ENCODE measurements around the gene CLRN2.
"Not testable (repeated sequence)": the region's sequence is repeated elsewhere in the genome, so short reads cannot be mapped to it uniquely, and the experiment has no call there.

CLRN2 gene

GRCh38 chr4:17504081-17504480, 10.9 kb upstream of the CLRN2 start:
- no peak for DNase-seq (ENCODE audit: low spot score)

DNA sequence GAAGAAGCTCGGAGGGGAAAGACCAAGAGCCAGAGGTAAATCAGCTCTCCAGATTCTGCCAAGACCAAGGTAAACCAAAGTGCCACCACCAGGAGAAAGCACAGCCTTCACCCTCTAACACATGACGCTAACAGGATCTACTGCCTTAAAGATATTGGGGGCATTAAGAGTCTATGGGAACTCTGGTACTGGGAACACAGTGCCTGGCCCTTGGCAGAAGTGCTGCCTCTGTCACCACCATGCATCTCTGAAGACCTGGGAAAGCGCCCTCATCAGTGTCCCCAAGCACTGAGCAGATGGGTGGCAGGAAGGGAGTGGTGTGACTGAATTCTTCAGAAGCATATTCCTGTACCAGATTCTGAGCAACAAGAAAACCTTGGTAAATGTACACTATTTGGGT, 4.4 kb upstream of the CLRN2 start:
- no peak for DNase-seq (ENCODE audit: low spot score)

DNA sequence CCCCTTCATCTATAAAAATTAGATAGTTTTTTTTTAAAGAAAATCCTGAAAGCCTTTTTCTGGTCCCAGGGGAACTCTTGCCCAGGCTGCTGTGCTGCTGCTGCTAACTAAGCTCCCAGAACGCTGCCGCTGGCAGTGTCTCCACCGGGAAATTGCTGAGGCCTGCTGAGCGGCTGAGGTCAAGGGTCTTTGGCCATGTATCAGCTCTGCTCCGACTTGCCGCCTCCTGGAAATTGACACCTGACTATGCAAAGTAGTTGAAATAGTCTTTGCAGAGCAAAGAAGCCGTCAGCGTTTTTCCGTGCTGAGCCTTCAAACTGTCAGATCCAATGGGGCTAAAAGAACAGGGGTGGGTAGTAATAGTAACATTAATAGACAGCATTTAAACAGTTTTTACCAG, 3.9 kb upstream of the CLRN2 start:
- peak; percentile 32 for DNase-seq (ENCODE audit: low spot score)

DNA sequence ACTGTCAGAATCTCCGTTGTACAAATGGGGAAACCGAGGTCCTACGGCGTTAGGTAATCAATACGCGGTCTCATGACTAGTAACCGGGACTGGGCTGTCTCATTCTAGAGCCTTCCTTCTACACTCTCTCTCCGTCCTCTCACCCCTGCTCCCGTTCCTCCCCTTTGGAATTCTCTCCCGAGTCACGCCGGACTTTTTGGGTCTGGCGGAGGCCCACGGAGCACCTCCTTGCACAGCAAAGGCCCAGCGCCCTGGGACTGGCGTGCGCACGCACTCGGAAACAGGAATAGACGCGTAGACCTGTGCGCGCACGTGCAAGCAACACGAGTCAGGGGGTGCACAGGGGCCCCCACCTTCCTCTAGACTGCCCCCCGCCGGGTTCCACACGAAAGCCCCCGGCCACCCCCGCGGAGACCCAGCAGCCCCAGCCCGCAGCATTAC, 3.4 kb upstream of the CLRN2 start:
- peak; percentile 69 for DNase-seq (ENCODE audit: low spot score)

DNA sequence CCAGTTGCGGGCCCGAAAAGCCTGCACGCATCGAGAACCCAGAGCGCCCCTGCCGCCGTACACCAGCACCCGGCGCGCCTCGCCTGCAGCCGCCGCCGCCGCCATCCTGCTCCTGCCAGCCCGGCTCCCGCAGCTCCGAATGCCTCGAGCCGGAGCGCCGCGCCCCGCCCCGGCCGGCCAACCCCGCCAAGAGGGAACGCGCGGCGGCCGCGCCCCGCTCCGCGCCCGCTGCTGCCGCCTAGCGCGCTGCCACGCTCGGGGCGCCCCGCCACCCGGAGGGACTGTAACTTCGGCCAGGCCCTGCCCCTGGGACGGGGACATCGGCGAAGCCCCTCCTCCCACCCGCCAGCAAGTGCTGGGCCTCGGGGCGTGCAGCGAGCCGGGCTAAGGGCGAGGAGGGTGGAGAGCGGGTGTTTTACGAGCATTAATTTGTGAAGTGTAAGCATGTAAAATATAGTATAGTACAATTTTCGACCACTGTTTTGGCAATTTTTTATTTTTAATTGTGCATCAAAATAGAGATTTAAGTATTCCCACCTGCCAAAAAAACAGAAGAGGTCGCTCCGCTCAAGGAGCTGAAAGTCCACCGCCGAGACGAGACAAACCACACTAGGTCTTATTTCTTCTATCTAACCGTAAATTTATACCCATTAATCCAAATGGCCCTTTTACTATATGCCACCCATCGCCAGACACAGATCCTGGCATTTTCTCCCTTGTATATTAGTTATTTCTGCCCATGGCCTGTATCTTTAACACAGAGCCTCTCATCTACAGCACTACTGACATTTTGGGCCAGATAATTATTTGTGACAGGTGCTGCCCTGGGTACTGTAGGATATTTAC, 2.8 kb upstream of the CLRN2 start, which contains the start of gene QDPR:
TSS of gene QDPR (minus strand) at position 141 of the 846 bp plus-strand sequence. CDS start at position 105, 36 bp downstream.
- peak; percentile 92 for DNase-seq (ENCODE audit: low spot score)

- no peak for DNase-seq (ENCODE audit: low spot score)
Measured at GRCh38 chr4:17512973-17513665, 1.8 kb upstream of the CLRN2 start.

- DNase-seq (ENCODE audit: low spot score), result no peak
Measured at GRCh38 chr4:17515445-17516407, 761 bp downstream of the CLRN2 start.

GRCh38 chr4:17516980-17517379, 2.0 kb downstream of the CLRN2 start:
- no peak for DNase-seq (ENCODE audit: low spot score)

DNA sequence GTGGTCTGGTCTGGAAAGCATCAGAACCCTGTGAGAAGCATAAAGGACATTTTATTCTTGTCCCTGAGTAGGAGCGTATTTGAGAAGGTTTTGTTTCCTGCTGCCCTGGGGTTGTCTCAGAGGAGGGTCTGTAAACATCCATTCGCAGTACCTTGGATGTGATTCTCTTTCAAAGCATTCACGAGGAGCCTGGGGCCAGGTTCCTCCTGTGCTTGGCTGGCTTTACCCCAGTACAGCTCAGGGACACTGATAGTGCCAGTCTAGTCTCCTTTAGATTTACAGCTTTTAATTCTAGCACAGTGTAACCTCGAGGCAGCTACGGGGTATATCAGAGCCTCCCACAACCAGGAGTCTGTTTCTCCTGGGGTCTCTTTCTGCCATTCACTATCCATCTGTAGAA, 2.7 kb downstream of the CLRN2 start:
- no peak for DNase-seq (ENCODE audit: low spot score)

DNA sequence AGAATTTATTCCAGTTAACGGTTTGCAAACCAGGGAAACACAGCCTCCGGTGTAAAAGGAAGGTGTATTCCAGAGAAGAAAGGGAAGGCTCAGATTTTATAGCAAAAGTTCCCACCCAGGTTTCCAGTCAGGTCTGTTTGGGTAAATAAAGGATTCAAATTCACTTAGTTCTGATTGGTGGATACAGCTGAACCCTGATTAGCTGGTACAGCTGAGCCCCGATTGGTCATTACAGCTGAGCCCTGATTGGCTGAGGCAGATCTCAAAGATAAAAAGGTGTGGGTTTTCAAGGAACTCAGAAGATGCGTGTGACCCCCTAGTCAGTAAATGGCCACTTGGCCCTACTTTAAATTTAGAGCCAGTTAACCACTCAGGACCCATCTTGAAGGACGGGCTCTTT, 6.6 kb downstream of the CLRN2 start:
- no peak for DNase-seq (ENCODE audit: low spot score)

- DNase-seq (ENCODE audit: low spot score), result no peak
Measured at GRCh38 chr4:17523662-17524061, 8.7 kb downstream of the CLRN2 start.

- DNase-seq (ENCODE audit: low spot score), result no peak
Measured at GRCh38 chr4:17526695-17527477, 11.9 kb downstream of the CLRN2 start.

GRCh38 chr4:17528551-17529165, 13.7 kb downstream of the CLRN2 start:
- no peak for DNase-seq (ENCODE audit: low spot score)

GRCh38 chr4:17531538-17532285, 16.7 kb downstream of the CLRN2 start:
- no peak for DNase-seq (ENCODE audit: low spot score)

GRCh38 chr4:17534705-17535104, 19.7 kb downstream of the CLRN2 start:
- no peak for DNase-seq (ENCODE audit: low spot score)

- DNase-seq (ENCODE audit: low spot score), result no peak
Measured at GRCh38 chr4:17535242-17535641, 20.3 kb downstream of the CLRN2 start.

- DNase-seq (ENCODE audit: low spot score), result no peak
Measured at GRCh38 chr4:17535906-17536305, 20.9 kb downstream of the CLRN2 start.

DNA sequence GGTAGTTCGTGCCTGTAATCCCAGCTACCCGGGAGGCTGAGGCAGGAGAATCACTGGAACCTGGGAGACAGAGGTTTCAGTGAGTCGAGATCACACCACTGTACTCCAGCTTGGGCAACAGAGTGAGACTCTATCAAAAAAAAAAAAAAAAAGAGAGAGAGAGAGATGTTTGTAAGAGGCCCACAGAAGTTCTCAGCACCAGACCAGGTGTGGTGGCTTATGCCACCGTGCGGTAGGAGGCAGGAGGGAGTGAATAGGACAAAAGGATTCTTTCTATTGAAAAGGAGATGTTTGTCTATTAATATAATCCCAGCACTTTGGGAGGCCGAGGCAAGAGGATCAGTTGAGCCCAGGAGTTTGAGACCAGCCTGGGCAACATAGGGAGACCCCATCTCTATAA, 22.1 kb downstream of the CLRN2 start:
- not testable (repeated sequence) for DNase-seq (ENCODE audit: low spot score)

DNA sequence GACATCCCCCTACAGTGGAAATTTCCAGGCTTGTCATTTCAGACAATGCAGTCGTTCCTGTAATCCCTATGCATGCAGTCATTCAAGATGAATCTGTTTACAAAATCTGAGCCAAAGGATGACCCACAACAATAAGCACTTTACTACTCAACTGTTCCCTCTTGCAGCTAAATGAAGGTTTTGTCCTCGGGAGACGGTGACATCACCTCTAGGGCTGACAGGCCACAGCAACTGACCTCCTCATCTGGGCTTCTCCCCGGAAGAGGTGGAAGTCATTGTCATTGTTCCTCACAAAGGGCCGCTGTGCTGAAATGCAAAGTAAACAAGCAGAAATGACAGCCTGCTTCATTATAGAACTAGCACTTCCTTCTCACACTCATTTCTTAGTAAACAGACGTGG, 29.2 kb downstream of the CLRN2 start:
- DNase-seq (ENCODE audit: low spot score), result no peak

DNA sequence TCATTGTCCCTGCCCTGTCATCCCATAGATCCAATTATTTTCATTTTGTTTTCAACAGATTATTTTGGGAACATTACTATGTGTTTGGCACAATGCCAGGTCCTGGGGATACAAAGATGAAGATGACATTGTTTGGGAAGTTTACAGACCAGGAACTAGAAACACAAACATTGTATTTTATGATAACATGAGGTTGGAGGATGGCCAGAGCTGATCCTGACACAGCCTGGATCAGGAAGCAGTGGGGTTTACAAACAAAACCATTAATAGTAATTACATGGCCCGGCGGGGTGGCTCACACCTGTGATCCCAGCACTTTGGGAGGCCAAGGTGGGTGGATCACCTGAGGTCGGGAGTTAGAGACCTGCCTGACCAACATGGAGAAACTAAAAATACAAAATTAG, 29.9 kb downstream of the CLRN2 start:
- no peak for DNase-seq (ENCODE audit: low spot score)
